Measurements from ENCODE around the gene ACVR1C.

GRCh38 chr2:157476953-157477709 is 151.5 kb downstream of the ACVR1C start:
- no peak for TF ChIP-seq CTCF (IDR thresholded peaks at IDR 0.05)
- TF ChIP-seq POLR2A (IDR thresholded peaks at IDR 0.05), result no peak

All from esophagus squamous epithelium (tissue), 4 donors.